OCI-LY7 (cell line): Measurements from ENCODE around the gene PAGR1. TPM values are rescaled to one million over a fixed set of nuclear protein-coding genes. Genes with fewer than 3 reads are reported as not detected.

Experiments used
- BruUV-seq: library from RNA; stranded (reverse); fragments of 400-500 nt; replicated peaks from 2 replicates; lab custom pipeline; 2021; lab: Mats Ljungman, UMichigan
- CTCF ChIA-PET: fragments of 300-600 bp; sonication (Branson Sonifier 250); formaldehyde crosslinking; loops from one replicate; lab custom pipeline; 2022; ENCODE audit warnings: antibody characterized with exemption; ENCODE audit not compliant: unreplicated experiment; lab: Charles Lee
- POLR2A ChIA-PET: fragments of 300-600 bp; sonication (Branson Sonifier 250); formaldehyde crosslinking; loops from one replicate; lab custom pipeline; 2022; ENCODE audit warnings: antibody characterized with exemption; lab: Charles Lee
- DNase-seq: peaks from one replicate; pipeline ENCODE4 v3.0.0-alpha.2; 2015; ENCODE audit warnings: low spot score
- H2AFZ ChIP-seq: fragments of 200-600 bp; sonication (generic), shearing (Covaris generic); 2 replicates; pipeline ENCODE4 v1.6.1; 2014; ENCODE audit warnings: mild to moderate bottlenecking, antibody characterized with exemption, low read length, moderate library complexity
- H3K27ac ChIP-seq: fragments of 200-600 bp; sonication (generic); 2 replicates; pipeline ENCODE4 v1.5.1; 2014; ENCODE audit warnings: mixed run types, low read depth, mild to moderate bottlenecking, moderate library complexity, low read length, inconsistent platforms; ENCODE audit not compliant: poor library complexity, severe bottlenecking
- H3K36me3 ChIP-seq: fragments of 200-600 bp; sonication (generic); 2 replicates; pipeline ENCODE4 v1.6.1; 2014; ENCODE audit warnings: mild to moderate bottlenecking, antibody characterized with exemption, low read length, moderate library complexity, mixed read lengths; ENCODE audit not compliant: insufficient read depth
- H3K4me1 ChIP-seq: fragments of 200-600 bp; sonication (generic); 2 replicates; pipeline ENCODE4 v1.5.1; 2014; ENCODE audit warnings: mild to moderate bottlenecking, low read length; ENCODE audit not compliant: insufficient read depth, poor library complexity, severe bottlenecking
- H3K4me2 ChIP-seq: fragments of 200-600 bp; sonication (generic); 2 replicates; pipeline ENCODE4 v1.6.1; 2014; ENCODE audit warnings: mild to moderate bottlenecking, low read length
- H3K4me3 ChIP-seq: fragments of 200-600 bp; sonication (generic); 2 replicates; pipeline ENCODE4 v1.5.1; 2014; ENCODE audit warnings: mild to moderate bottlenecking, low read depth, low read length; ENCODE audit not compliant: poor library complexity, severe bottlenecking
- H3K79me2 ChIP-seq: fragments of 200-600 bp; sonication (generic); 2 replicates; pipeline ENCODE4 v1.6.1; 2016; ENCODE audit warnings: low read depth, mild to moderate bottlenecking, low read length, moderate library complexity, mixed read lengths; ENCODE audit not compliant: insufficient read depth
- H3K9me2 ChIP-seq: fragments of 200-600 bp; sonication (generic); 2 replicates; pipeline ENCODE4 v1.6.1; 2016; ENCODE audit warnings: mild to moderate bottlenecking, low read length, mixed read lengths; ENCODE audit not compliant: insufficient read depth
- H3K9me3 ChIP-seq: fragments of 200-600 bp; sonication (generic); 2 replicates; pipeline ENCODE4 v1.6.1; 2014; ENCODE audit warnings: mild to moderate bottlenecking, mixed run types, low read length, mixed read lengths
- H4K20me1 ChIP-seq: fragments of 200-600 bp; sonication (generic); 2 replicates; pipeline ENCODE4 v1.6.1; 2014; ENCODE audit warnings: mild to moderate bottlenecking, antibody characterized with exemption, low read length, moderate library complexity, mixed read lengths; ENCODE audit not compliant: insufficient read depth
- EZH2phosphoT487 ChIP-seq: fragments of 200-600 bp; sonication (generic); IDR thresholded peaks from 2 replicates; pipeline ENCODE4 v1.6.1; 2018; ENCODE audit warnings: low read depth, borderline replicate concordance, mild to moderate bottlenecking, mixed run types, antibody characterized with exemption, low read length, moderate library complexity, mixed read lengths
- intact Hi-C: fragments of 100-400 bp; cut with micrococcal nuclease; formaldehyde crosslinking; loops from one replicate; pipeline ENCODE4 v1.10.0; 2022; ENCODE audit not compliant: unreplicated experiment
- total RNA-seq, 2 experiments: library from RNA; depleted of rRNA in 1 of 2; stranded (reverse); fragments of >200 nt in 1 of 2; shearing (Covaris generic) in 1 of 2; gene quantifications; 2 replicates each; pipeline ENCODE4 v1.2.3, GENCODE V29; 2014 to 2022
- TF ChIP-seq, protein P1 (sequence below): fragments of 200-600 bp; sonication (generic); conservative IDR thresholded peaks from 2 replicates; pipeline ENCODE4 v1.5.1; 2014; ENCODE audit warnings: mild to moderate bottlenecking, antibody characterized with exemption, low read length, moderate library complexity, mixed read lengths

The PAGR1 gene
- total RNA-seq, 2 experiments from 2014 or later, result 51.7 to 59.4 TPM

DNA sequence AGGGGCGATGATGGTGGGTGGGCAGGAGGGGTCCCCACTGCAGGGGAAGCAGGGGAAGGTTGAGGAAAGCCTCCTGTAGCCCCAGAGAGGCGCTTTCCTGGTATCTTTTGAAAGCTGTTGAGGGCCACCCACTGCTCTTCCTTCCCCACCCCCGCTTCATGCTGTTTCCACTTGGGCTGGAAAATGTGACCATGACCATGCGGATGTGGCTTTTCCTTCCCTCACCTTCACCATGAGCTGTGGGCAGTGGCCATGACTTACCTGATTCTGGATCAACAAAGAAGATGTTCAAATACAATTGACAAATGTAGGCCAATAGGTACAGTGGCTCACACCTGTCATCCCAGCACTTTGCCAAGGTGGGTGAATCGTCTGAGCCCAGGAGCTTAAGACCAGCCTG lies 18.1 kb downstream of the PAGR1 start:
- intact Hi-C loops, result no loop called here
- CTCF ChIA-PET, result no interaction called here
- H3K36me3 ChIP-seq, result no peaks in the 10 kb centered on the region

DNA sequence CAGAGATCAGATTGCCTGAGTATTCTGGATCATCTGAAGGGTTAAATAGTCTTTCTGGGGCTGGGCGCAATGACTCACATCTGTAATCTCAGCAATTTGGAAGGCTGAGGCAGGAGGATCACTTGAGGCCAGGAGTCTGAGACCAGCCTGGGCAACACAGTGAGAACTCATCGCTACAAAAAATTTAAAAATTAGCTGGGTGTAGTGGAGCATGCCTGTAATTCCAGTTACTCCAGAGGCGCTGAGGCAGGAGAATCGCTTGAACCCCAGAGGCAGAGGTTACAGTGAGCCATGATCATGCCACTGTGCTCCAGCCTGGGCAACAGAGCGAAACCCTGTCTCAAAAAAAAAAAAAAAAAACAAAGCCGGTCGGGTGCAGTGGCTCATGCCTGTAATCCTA lies 20.0 kb downstream of the PAGR1 start:
- H3K4me3 ChIP-seq, result no peak overlapping the region
- no peaks in the 10 kb centered on the region for H3K9me3 ChIP-seq
- BruUV-seq, result no TSS peak
- no peaks in the 10 kb centered on the region for H3K36me3 ChIP-seq
- no peaks in the 10 kb centered on the region for H3K9me2 ChIP-seq
- no peaks in the 10 kb centered on the region for H3K4me1 ChIP-seq
- intact Hi-C loops, result no loop called here
- H2AFZ ChIP-seq, result no peak overlapping the region
- POLR2A ChIA-PET, result no interaction called here
- H3K79me2 ChIP-seq, result no peaks in the 10 kb centered on the region
- CTCF ChIA-PET, result no interaction called here
- TF ChIP-seq, protein P1, sequence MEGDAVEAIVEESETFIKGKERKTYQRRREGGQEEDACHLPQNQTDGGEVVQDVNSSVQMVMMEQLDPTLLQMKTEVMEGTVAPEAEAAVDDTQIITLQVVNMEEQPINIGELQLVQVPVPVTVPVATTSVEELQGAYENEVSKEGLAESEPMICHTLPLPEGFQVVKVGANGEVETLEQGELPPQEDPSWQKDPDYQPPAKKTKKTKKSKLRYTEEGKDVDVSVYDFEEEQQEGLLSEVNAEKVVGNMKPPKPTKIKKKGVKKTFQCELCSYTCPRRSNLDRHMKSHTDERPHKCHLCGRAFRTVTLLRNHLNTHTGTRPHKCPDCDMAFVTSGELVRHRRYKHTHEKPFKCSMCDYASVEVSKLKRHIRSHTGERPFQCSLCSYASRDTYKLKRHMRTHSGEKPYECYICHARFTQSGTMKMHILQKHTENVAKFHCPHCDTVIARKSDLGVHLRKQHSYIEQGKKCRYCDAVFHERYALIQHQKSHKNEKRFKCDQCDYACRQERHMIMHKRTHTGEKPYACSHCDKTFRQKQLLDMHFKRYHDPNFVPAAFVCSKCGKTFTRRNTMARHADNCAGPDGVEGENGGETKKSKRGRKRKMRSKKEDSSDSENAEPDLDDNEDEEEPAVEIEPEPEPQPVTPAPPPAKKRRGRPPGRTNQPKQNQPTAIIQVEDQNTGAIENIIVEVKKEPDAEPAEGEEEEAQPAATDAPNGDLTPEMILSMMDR, result no peak
- no peak for TF ChIP-seq EZH2phosphoT487
- no peaks in the 10 kb centered on the region for H4K20me1 ChIP-seq
- no peak overlapping the region for H3K4me2 ChIP-seq
- no peak for DNase-seq
- no peak overlapping the region for H3K27ac ChIP-seq

More for the DNA sequence above, 18.1 kb downstream of the PAGR1 start:
- Histone ChIP-seq H2AFZ (no peak overlapping the region), H3K4me3 (no peak overlapping the region), H3K9me3 (no peaks in the 10 kb centered on the region), H4K20me1 (no peaks in the 10 kb centered on the region), H3K4me2 (no peak overlapping the region), H3K79me2 (no peaks in the 10 kb centered on the region), H3K27ac (no peak overlapping the region), H3K4me1 (no peaks in the 10 kb centered on the region), H3K9me2 (no peaks in the 10 kb centered on the region)
- POLR2A ChIA-PET, result no interaction called here
- BruUV-seq, result no TSS peak
- no peak for TF ChIP-seq EZH2phosphoT487
- TF ChIP-seq, protein P1, result no peak
- DNase-seq, result no peak

DNA sequence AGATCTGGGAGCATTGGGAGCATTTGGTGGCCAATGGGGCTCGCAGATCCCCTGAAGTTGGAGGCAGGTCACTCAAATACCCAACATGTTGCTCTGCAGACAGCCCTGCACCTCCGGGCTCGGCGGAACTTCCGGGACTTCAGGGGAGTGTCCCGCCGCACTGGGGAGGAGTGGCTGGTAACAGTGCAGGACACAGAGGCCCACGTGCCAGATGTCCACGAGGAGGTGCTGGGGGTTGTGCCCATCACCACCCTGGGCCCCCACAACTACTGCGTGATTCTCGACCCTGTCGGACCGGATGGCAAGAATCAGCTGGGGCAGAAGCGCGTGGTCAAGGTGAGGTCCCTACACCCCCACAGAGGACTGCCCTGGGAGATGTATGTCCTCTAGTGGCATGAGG lies 20.7 kb downstream of the PAGR1 start:
- TF ChIP-seq, protein P1, result no peak
- no peak for TF ChIP-seq EZH2phosphoT487
- intact Hi-C loops, result no loop called here
- no peak overlapping the region for H2AFZ ChIP-seq
- no peak overlapping the region for H3K27ac ChIP-seq
- no peaks in the 10 kb centered on the region for H4K20me1 ChIP-seq
- no TSS peak for BruUV-seq
- H3K79me2 ChIP-seq, result no peaks in the 10 kb centered on the region
- no peak overlapping the region for H3K4me3 ChIP-seq
- H3K36me3 ChIP-seq, result no peaks in the 10 kb centered on the region
- no peaks in the 10 kb centered on the region for H3K4me1 ChIP-seq
- POLR2A ChIA-PET, result no interaction called here
- no peaks in the 10 kb centered on the region for H3K9me3 ChIP-seq
- CTCF ChIA-PET, result no interaction called here
- no peak for DNase-seq
- H3K9me2 ChIP-seq, result no peaks in the 10 kb centered on the region
- H3K4me2 ChIP-seq, result no peak overlapping the region
